ENCODE data around the gene MS4A4E. TPM values are rescaled to one million over a fixed set of nuclear protein-coding genes. Genes with fewer than 3 reads are reported as not detected.
"Not testable (repeated sequence)": the region's sequence is repeated elsewhere in the genome, so short reads cannot be mapped to it uniquely, and the experiment has no call there.

MS4A4E gene
- polyA plus RNA-seq, 1 experiment: not detected

- no peak overlapping the region for H3K4me3 ChIP-seq (ENCODE audit: low read depth, low read length)
- DNase-seq (ENCODE audit: low read depth): no peak
- no peaks in the 10 kb centered on the region for H3K36me3 ChIP-seq (ENCODE audit: control insufficient read depth, insufficient read depth, low read length)
- POLR2A ChIA-PET: no interaction called here
- no peak for TF ChIP-seq CTCF (IDR thresholded peaks at IDR 0.05; ENCODE audit: insufficient read depth, low read depth, low read length)
- CTCF ChIA-PET: no interaction called here
- no peaks in the 10 kb centered on the region for H3K27me3 ChIP-seq (ENCODE audit: control insufficient read depth, insufficient read depth, low read length)
Observed at GRCh38 chr11:60208951-60209350, 34.0 kb downstream of the MS4A4E start.

- Histone ChIP-seq H3K27me3 (ENCODE audit: control insufficient read depth, insufficient read depth, low read length) (no peaks in the 10 kb centered on the region), H3K4me3 (ENCODE audit: low read depth, low read length) (no peak overlapping the region), H3K36me3 (ENCODE audit: control insufficient read depth, insufficient read depth, low read length) (no peaks in the 10 kb centered on the region)
- no peak for TF ChIP-seq CTCF (IDR thresholded peaks at IDR 0.05; ENCODE audit: insufficient read depth, low read depth, low read length)
- CTCF ChIA-PET: interaction anchor here (1.0 kb wide), 1 partner anchor 8 kb away, joined by 3 read pairs; no protein-coding TSS in a partner anchor
- DNase-seq (ENCODE audit: low read depth): no peak
- POLR2A ChIA-PET: no interaction called here
Observed at GRCh38 chr11:60208146-60208895, 34.6 kb downstream of the MS4A4E start.

DNA sequence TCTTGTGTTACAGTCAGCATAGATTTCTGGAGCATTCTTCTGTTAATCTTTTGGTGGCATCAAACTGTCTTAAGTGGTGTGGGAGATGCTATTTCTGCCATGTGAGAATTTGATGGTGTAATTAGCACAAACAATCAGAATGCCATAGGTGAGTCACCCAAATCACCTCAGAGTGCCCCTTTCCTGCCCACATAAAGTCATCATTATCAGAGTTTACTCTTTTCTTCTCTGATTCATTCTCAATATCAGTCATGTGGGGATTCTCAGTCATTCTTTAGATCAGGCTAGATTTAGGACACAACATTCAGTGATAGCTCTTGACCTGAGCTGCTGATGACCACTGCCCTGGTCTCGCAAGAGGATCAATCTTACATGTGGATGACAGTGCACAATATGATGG lies 36.3 kb downstream of the MS4A4E start:
- ChIA-PET POLR2A (no interaction called here), CTCF (no interaction called here)
- H3K4me3 ChIP-seq (ENCODE audit: low read depth, low read length): no peak overlapping the region

DNA sequence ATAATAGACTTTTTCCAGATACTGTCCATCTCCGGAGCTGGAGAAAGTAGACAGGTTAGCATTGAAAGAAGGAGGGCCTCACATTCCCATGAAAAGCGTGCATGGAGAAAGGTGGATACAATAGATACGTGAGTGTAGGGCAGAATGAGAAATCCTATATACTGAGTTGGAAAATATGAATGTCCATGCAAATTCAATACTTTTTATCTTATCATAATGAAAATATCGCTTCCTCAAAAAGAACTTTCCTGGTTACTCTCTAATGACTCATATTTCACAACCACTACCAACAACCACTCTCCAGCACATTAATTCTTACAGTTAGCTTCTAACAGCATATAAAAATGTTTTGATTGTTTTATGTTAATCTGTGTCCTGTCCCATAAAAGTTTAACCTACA lies 38.0 kb downstream of the MS4A4E start:
- POLR2A ChIA-PET: no interaction called here
- CTCF ChIA-PET: no interaction called here
- no peaks in the 10 kb centered on the region for H3K36me3 ChIP-seq (ENCODE audit: control insufficient read depth, insufficient read depth, low read length)
- no peak overlapping the region for H3K4me3 ChIP-seq (ENCODE audit: low read depth, low read length)
- DNase-seq (ENCODE audit: low read depth): no peak
- no peak for TF ChIP-seq CTCF (IDR thresholded peaks at IDR 0.05; ENCODE audit: insufficient read depth, low read depth, low read length)
- H3K27me3 ChIP-seq (ENCODE audit: control insufficient read depth, insufficient read depth, low read length): no peaks in the 10 kb centered on the region

More for the DNA sequence above, 36.3 kb downstream of the MS4A4E start:
- Histone ChIP-seq H3K36me3 (ENCODE audit: control insufficient read depth, insufficient read depth, low read length) (no peaks in the 10 kb centered on the region), H3K27me3 (ENCODE audit: control insufficient read depth, insufficient read depth, low read length) (no peaks in the 10 kb centered on the region)
- TF ChIP-seq CTCF (IDR thresholded peaks at IDR 0.05; ENCODE audit: insufficient read depth, low read depth, low read length): no peak
- no peak for DNase-seq (ENCODE audit: low read depth)

DNA sequence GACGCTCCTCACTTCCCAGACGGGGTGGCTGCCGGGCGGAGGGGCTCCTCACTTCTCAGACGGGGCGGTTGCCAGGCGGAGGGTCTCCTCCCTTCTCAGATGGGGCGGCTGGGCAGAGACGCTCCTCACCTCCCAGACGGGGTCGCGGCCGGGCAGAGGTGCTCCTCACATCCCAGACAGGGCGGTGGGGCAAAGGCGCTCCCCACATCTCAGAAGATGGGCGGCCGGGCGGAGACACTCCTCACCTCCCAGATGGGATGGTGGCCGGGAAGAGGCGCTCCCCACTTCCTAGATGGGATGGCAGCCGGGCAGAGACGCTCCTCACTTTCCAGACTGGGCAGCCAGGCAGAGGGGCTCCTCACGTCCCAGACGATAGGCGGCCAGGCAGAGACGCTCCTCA lies 41.6 kb downstream of the MS4A4E start:
- H3K36me3 ChIP-seq (ENCODE audit: control insufficient read depth, insufficient read depth, low read length); H3K4me3 ChIP-seq (ENCODE audit: low read depth, low read length); DNase-seq (ENCODE audit: low read depth); POLR2A ChIA-PET; H3K27me3 ChIP-seq (ENCODE audit: control insufficient read depth, insufficient read depth, low read length); CTCF ChIA-PET: not testable (repeated sequence)

- no peak for DNase-seq (ENCODE audit: low read depth)
- Histone ChIP-seq H3K36me3 (ENCODE audit: control insufficient read depth, insufficient read depth, low read length) (no peaks in the 10 kb centered on the region), H3K27me3 (ENCODE audit: control insufficient read depth, insufficient read depth, low read length) (no peaks in the 10 kb centered on the region), H3K4me3 (ENCODE audit: low read depth, low read length) (no peak overlapping the region)
- ChIA-PET POLR2A (no interaction called here), CTCF (interaction anchor here (1.2 kb wide), 1 partner anchor 9 kb away, joined by 3 read pairs; no protein-coding TSS in a partner anchor)
- no peak for TF ChIP-seq CTCF (IDR thresholded peaks at IDR 0.05; ENCODE audit: insufficient read depth, low read depth, low read length)
Observed at GRCh38 chr11:60197442-60197841, 45.5 kb downstream of the MS4A4E start.
